Neural cell (in vitro differentiated cells): ENCODE data around the gene ABHD10. TPM values are rescaled to one million over a fixed set of nuclear protein-coding genes. Genes with fewer than 3 reads are reported as not detected.

Source experiments
- H2AFZ ChIP-seq: fragments of 200-600, 300-800 bp; sonication (generic), shearing (Covaris generic); 2 replicates; pipeline ENCODE4 v1.6.0; 2014; ENCODE audit warnings: low read depth, mild to moderate bottlenecking, antibody characterized with exemption, low read length, moderate library complexity
- H3F3A ChIP-seq: fragments of 200-600 bp; shearing (Covaris generic); 2 replicates; pipeline ENCODE4 v1.6.1; 2016; ENCODE audit warnings: mild to moderate bottlenecking, moderate library complexity, mixed read lengths, antibody characterized with exemption, low read length; ENCODE audit not compliant: insufficient read depth, poor library complexity, severe bottlenecking
- H3K27ac ChIP-seq: fragments of 200-600, 300-800 bp; sonication (generic), shearing (Covaris generic); 2 replicates; pipeline ENCODE4 v1.5.1; 2014; ENCODE audit warnings: mild to moderate bottlenecking, low read length, moderate library complexity
- H3K27me3 ChIP-seq: fragments of 300-800, 200-600 bp; sonication (generic), shearing (Covaris generic); 2 replicates; pipeline ENCODE4 v1.6.0; 2014; ENCODE audit warnings: mild to moderate bottlenecking, low read depth, low read length, moderate library complexity; ENCODE audit not compliant: insufficient read depth
- H3K36me3 ChIP-seq: fragments of 300-800, 200-600 bp; sonication (generic), shearing (Covaris generic); 2 replicates; pipeline ENCODE4 v1.5.1; 2014; ENCODE audit warnings: mild to moderate bottlenecking, antibody characterized with exemption, low read length, moderate library complexity; ENCODE audit not compliant: insufficient read depth
- H3K4me2 ChIP-seq: fragments of 300-800, 200-600 bp; sonication (generic), shearing (Covaris generic); 2 replicates; pipeline ENCODE4 v1.6.0; 2014; ENCODE audit warnings: mild to moderate bottlenecking, low read length
- H3K4me3 ChIP-seq: fragments of 300-800, 200-600 bp; sonication (generic), shearing (Covaris generic); 2 replicates; pipeline ENCODE4 v1.5.1; 2014; ENCODE audit warnings: mild to moderate bottlenecking, low read length, moderate library complexity
- H3K79me2 ChIP-seq: fragments of 200-600 bp; shearing (Covaris generic); replicated peaks from 2 replicates; pipeline ENCODE4 v1.6.0; 2014; ENCODE audit warnings: mild to moderate bottlenecking, low read length, moderate library complexity; ENCODE audit not compliant: insufficient read depth
- H3K9ac ChIP-seq: fragments of 300-800, 200-600 bp; sonication (generic), shearing (Covaris generic); 2 replicates; pipeline ENCODE4 v1.6.1; 2016; ENCODE audit warnings: mild to moderate bottlenecking, low read length, mixed read lengths
- H3K9me2 ChIP-seq: fragments of 200-600 bp; shearing (Covaris generic); 2 replicates; pipeline ENCODE4 v1.6.1; 2016; ENCODE audit warnings: mild to moderate bottlenecking, low read length, mixed read lengths; ENCODE audit not compliant: insufficient read depth
- H3K9me3 ChIP-seq: fragments of 200-600, 300-800 bp; sonication (generic), shearing (Covaris generic); 2 replicates; pipeline ENCODE4 v1.6.1; 2016; ENCODE audit warnings: mild to moderate bottlenecking, mixed run types, low read length, moderate library complexity, mixed read lengths
- H4K20me1 ChIP-seq: fragments of 200-600 bp; shearing (Covaris generic); 2 replicates; pipeline ENCODE4 v1.6.1; 2016; ENCODE audit warnings: mild to moderate bottlenecking, mixed run types; ENCODE audit not compliant: insufficient read depth
- EP300 ChIP-seq: fragments of 450-650 bp; conservative IDR thresholded peaks from 2 replicates; pipeline ENCODE4 v1.6.1; 2014; ENCODE audit warnings: antibody characterized with exemption, mild to moderate bottlenecking, moderate library complexity; ENCODE audit not compliant: poor library complexity, severe bottlenecking
- EZH2 ChIP-seq: fragments of 200-600, 300-800 bp; shearing (Covaris generic), sonication (generic); IDR thresholded peaks from 2 replicates; pipeline ENCODE4 v1.6.1; 2014; ENCODE audit warnings: antibody characterized with exemption, low read length, borderline replicate concordance, mild to moderate bottlenecking; ENCODE audit not compliant: insufficient read depth, poor library complexity, severe bottlenecking
- MXI1 ChIP-seq: fragments of 450-650 bp; conservative IDR thresholded peaks from 2 replicates; pipeline ENCODE4 v1.6.1; 2014; ENCODE audit warnings: antibody characterized with exemption, mild to moderate bottlenecking; ENCODE audit not compliant: poor library complexity, severe bottlenecking
- POLR2AphosphoS5 ChIP-seq: IDR thresholded peaks from 2 replicates; pipeline ENCODE4 v1.6.1; 2012
- RAD21 ChIP-seq: fragments of 450-650 bp; conservative IDR thresholded peaks from 2 replicates; pipeline ENCODE4 v1.6.1; 2014; ENCODE audit warnings: antibody characterized with exemption, mild to moderate bottlenecking, moderate library complexity
- SMC3 ChIP-seq: fragments of 450-650 bp; conservative IDR thresholded peaks from 2 replicates; pipeline ENCODE4 v1.6.1; 2014; ENCODE audit warnings: antibody characterized with exemption, mild to moderate bottlenecking, moderate library complexity; ENCODE audit not compliant: poor library complexity
- TAF1 ChIP-seq: IDR thresholded peaks from 2 replicates; pipeline ENCODE4 v1.6.1; 2012; ENCODE audit warnings: low read depth
- polyA plus RNA-seq: library from polyadenylated mRNA; depleted of rRNA; stranded (reverse); fragments of >200 nt; gene quantifications from 2 replicates; pipeline ENCODE4 v1.2.3, GENCODE V29; 2014
- TF ChIP-seq, protein P1 (sequence below): IDR thresholded peaks from 2 replicates; pipeline ENCODE4 v1.6.1; 2012; ENCODE audit warnings: borderline replicate concordance
- TF ChIP-seq, protein P2 (sequence below): fragments of 450-650 bp; IDR thresholded peaks from 2 replicates; pipeline ENCODE4 v1.5.1; 2014; ENCODE audit warnings: antibody characterized with exemption, mild to moderate bottlenecking, moderate library complexity; ENCODE audit not compliant: poor library complexity, severe bottlenecking

ABHD10 gene
- polyA plus RNA-seq, 1 donor from 2014 or later, result 84.7 TPM

DNA sequence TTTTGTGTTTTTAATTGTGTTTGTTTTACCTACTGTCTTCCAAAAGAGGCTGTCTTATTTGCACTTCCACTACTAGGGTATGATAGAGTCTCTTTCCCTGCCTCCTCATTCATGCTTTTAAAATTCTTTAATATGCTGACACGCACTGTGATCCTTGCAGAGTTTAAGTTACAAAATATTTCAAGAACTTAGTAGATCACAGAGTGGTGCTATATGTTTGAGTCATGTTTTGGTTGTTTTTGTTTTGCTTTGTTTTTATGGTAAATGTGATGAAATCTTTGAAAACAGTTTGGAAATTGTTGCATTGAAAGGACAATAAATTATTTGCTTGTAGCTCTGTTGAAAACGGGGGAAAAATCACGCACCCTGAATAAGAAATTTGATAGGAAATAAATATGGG is 5.9 kb upstream of the ABHD10 start:
- no peaks in the 10 kb centered on the region for H3K27me3 ChIP-seq
- no peaks in the 10 kb centered on the region for H3K36me3 ChIP-seq
- H3F3A ChIP-seq, result no peaks in the 10 kb centered on the region
- no peak overlapping the region for H2AFZ ChIP-seq
- H3K79me2 ChIP-seq, result no peaks in the 10 kb centered on the region
- no peaks in the 10 kb centered on the region for H3K9me2 ChIP-seq
- H4K20me1 ChIP-seq, result no peaks in the 10 kb centered on the region
- TF ChIP-seq, protein P1, sequence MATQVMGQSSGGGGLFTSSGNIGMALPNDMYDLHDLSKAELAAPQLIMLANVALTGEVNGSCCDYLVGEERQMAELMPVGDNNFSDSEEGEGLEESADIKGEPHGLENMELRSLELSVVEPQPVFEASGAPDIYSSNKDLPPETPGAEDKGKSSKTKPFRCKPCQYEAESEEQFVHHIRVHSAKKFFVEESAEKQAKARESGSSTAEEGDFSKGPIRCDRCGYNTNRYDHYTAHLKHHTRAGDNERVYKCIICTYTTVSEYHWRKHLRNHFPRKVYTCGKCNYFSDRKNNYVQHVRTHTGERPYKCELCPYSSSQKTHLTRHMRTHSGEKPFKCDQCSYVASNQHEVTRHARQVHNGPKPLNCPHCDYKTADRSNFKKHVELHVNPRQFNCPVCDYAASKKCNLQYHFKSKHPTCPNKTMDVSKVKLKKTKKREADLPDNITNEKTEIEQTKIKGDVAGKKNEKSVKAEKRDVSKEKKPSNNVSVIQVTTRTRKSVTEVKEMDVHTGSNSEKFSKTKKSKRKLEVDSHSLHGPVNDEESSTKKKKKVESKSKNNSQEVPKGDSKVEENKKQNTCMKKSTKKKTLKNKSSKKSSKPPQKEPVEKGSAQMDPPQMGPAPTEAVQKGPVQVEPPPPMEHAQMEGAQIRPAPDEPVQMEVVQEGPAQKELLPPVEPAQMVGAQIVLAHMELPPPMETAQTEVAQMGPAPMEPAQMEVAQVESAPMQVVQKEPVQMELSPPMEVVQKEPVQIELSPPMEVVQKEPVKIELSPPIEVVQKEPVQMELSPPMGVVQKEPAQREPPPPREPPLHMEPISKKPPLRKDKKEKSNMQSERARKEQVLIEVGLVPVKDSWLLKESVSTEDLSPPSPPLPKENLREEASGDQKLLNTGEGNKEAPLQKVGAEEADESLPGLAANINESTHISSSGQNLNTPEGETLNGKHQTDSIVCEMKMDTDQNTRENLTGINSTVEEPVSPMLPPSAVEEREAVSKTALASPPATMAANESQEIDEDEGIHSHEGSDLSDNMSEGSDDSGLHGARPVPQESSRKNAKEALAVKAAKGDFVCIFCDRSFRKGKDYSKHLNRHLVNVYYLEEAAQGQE, result no peak
- TF ChIP-seq RAD21, result no peak
- no peak for TF ChIP-seq EP300
- TF ChIP-seq POLR2AphosphoS5, result no peak
- TF ChIP-seq MXI1, result no peak
- TF ChIP-seq TAF1, result no peak
- TF ChIP-seq, protein P2, sequence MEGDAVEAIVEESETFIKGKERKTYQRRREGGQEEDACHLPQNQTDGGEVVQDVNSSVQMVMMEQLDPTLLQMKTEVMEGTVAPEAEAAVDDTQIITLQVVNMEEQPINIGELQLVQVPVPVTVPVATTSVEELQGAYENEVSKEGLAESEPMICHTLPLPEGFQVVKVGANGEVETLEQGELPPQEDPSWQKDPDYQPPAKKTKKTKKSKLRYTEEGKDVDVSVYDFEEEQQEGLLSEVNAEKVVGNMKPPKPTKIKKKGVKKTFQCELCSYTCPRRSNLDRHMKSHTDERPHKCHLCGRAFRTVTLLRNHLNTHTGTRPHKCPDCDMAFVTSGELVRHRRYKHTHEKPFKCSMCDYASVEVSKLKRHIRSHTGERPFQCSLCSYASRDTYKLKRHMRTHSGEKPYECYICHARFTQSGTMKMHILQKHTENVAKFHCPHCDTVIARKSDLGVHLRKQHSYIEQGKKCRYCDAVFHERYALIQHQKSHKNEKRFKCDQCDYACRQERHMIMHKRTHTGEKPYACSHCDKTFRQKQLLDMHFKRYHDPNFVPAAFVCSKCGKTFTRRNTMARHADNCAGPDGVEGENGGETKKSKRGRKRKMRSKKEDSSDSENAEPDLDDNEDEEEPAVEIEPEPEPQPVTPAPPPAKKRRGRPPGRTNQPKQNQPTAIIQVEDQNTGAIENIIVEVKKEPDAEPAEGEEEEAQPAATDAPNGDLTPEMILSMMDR, result no peak
- no peak for TF ChIP-seq EZH2
- no peak for TF ChIP-seq SMC3
- H3K4me2 ChIP-seq, result no peak overlapping the region
- no peak overlapping the region for H3K27ac ChIP-seq
- H3K4me3 ChIP-seq, result no peak overlapping the region
- no peaks in the 10 kb centered on the region for H3K9me3 ChIP-seq
- no peak overlapping the region for H3K9ac ChIP-seq

DNA sequence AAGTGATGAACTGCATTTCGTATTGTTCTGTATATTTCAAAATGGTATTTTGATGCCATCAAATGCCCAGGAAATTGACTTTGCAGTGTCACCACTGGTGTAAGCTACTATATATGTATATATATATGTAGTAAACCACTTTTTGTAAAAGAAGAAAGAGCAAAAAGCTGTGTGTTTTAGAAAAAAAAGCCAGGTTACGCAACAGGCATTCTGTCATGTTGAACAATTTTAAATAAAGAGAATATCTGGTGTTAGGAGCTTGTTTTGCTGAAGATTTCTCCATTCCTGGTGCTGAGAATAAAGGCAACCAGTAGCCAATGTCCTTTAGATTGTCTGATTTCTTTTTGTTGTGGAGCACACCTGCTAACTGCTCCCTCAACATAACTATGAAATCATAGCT is 3.7 kb upstream of the ABHD10 start:
- no peaks in the 10 kb centered on the region for H3K36me3 ChIP-seq
- no peak overlapping the region for H3K4me2 ChIP-seq
- H2AFZ ChIP-seq, result no peak overlapping the region
- peaks cover 13% of the 10 kb centered on the region for H3K79me2 ChIP-seq
- no peaks in the 10 kb centered on the region for H3F3A ChIP-seq
- no peaks in the 10 kb centered on the region for H4K20me1 ChIP-seq
- TF ChIP-seq, protein P2, result no peak
- TF ChIP-seq EZH2 (no peak), EP300 (no peak), RAD21 (no peak), SMC3 (no peak), POLR2AphosphoS5 (no peak)
- TF ChIP-seq, protein P1, result no peak
- no peak overlapping the region for H3K27ac ChIP-seq
- H3K9ac ChIP-seq, result no peak overlapping the region
- no peaks in the 10 kb centered on the region for H3K27me3 ChIP-seq
- H3K9me2 ChIP-seq, result no peaks in the 10 kb centered on the region
- no peak overlapping the region for H3K4me3 ChIP-seq
- no peaks in the 10 kb centered on the region for H3K9me3 ChIP-seq
